K562 (cell line): ENCODE measurements around the gene PRSS8. TPM values are rescaled to one million over a fixed set of nuclear protein-coding genes. Genes with fewer than 3 reads are reported as not detected.
A peak's percentile ranks its signal among the peaks of the same experiment; 100 is the strongest.

Source experiments
- BRF2 ChIP-seq: IDR thresholded peaks from 3 replicates; pipeline ENCODE4 v1.6.1; 2011; ENCODE audit warnings: borderline replicate concordance, mild to moderate bottlenecking; ENCODE audit not compliant: insufficient read length, insufficient read depth
- ESRRA ChIP-seq: fragments of 450-650 bp; IDR thresholded peaks from 2 replicates; pipeline ENCODE4 v1.6.1; 2014; ENCODE audit warnings: low read depth, mild to moderate bottlenecking, moderate library complexity, borderline replicate concordance
- MCM5 ChIP-seq: fragments of 450-650 bp; IDR thresholded peaks from 2 replicates; pipeline ENCODE4 v1.6.1; 2016; ENCODE audit warnings: low read depth
- NFYB ChIP-seq: IDR thresholded peaks from 2 replicates; pipeline ENCODE4 v1.6.1; 2011; ENCODE audit warnings: mild to moderate bottlenecking, moderate library complexity; ENCODE audit not compliant: insufficient read length; ENCODE audit errors: extremely low read depth
- NR1H2 ChIP-seq: sonication (generic); formaldehyde crosslinking; IDR thresholded peaks from 2 replicates; pipeline ENCODE4 v1.4.0; 2020; ENCODE audit warnings: mild to moderate bottlenecking, missing genetic modification reagents
- PTRF ChIP-seq: fragments of 450-650 bp; IDR thresholded peaks from 2 replicates; pipeline ENCODE4 v1.6.1; 2016; ENCODE audit warnings: mild to moderate bottlenecking, missing genetic modification characterization, missing compliant biosample characterization
- SP1 ChIP-seq: sonication (generic); formaldehyde crosslinking; IDR thresholded peaks from 2 replicates; pipeline ENCODE4 v1.8.1; 2022; ENCODE audit warnings: mild to moderate bottlenecking, missing genetic modification reagents
- ZC3H8 ChIP-seq: fragments of 450-650 bp; IDR thresholded peaks from 2 replicates; pipeline ENCODE4 v1.6.1; 2017
- ZFP91 ChIP-seq: sonication (generic); formaldehyde crosslinking; IDR thresholded peaks from 2 replicates; pipeline ENCODE4 v1.8.0; 2022; ENCODE audit warnings: mild to moderate bottlenecking, missing genetic modification reagents
- ZNF41 ChIP-seq: fragments of 250-450 bp; sonication (Bioruptor Pico); conservative IDR thresholded peaks from 2 replicates; pipeline ENCODE4 v1.4.0; 2020; ENCODE audit warnings: mild to moderate bottlenecking
- polyA plus RNA-seq, 8 experiments: library from polyadenylated mRNA; depleted of rRNA in 4 of 8; stranded (reverse) in 5 of 8; unstranded in 3 of 8; fragments of >200 nt; fragmentation: Nextera tagmentation in 2 of 8; fragmentation: Illumina TruSeq in 1 of 8; extraction: Ambion mirVana in 2 of 8; extraction: Trizol in 1 of 8; gene quantifications; 2 replicates each; pipeline versions ENCODE4 v1.2.1 to v1.2.3, GENCODE V29; 2011 to 2014; ENCODE audit warnings: inconsistent platforms in 1 of 8, missing spikeins in 1 of 8
- total RNA-seq, 7 experiments: library from RNA; depleted of rRNA in 6 of 7; stranded (reverse); fragments of >200 nt in 6 of 7; fragmentation: Illumina TruSeq in 2 of 7; extraction: Trizol in 2 of 7; gene quantifications; 2 replicates each; pipeline versions ENCODE4 v1.2.1 to v1.2.3, GENCODE V29; 2011 to 2021; ENCODE audit warnings: low replicate concordance in 1 of 7

Gene PRSS8
- total and polyA plus RNA-seq, 9 of the 15 experiments (the other 6 are each of a cell fraction or from before 2014, with no cell fraction given) = 0.25 to 3.9 (median 1.3) TPM; not detected in 1

GRCh38 chr16:31128711-31129567, 6.6 kb downstream of the PRSS8 start (continued):
- TF ChIP-seq NFYB (no peak), PTRF (tag) (no peak), MCM5 (no peak), SP1 (CRISPR knock-in tag) (peak; percentile 45; the same call in 1 of the 2 replicates), BRF2 (no peak), ZFP91 (CRISPR knock-in tag) (no peak), ZC3H8 (no peak), ESRRA (peak; percentile 40; the same call in 1 of the 2 replicates), NR1H2 (CRISPR knock-in tag) (no peak), ZNF41 (CRISPR knock-in tag) (no peak)
